IPS-15b (cell line): ENCODE data around the gene SMIM44.

Experiments
- H3K27me3 ChIP-seq: one replicate; pipeline ENCODE4 v1.6.1; 2013; ENCODE audit warnings: low read length; ENCODE audit not compliant: control insufficient read depth, insufficient read depth
- H3K36me3 ChIP-seq: one replicate; pipeline ENCODE4 v1.6.1; 2013; ENCODE audit warnings: low read length; ENCODE audit not compliant: control insufficient read depth, insufficient read depth
- H3K4me1 ChIP-seq: one replicate; pipeline ENCODE4 v1.6.1; 2013; ENCODE audit warnings: mild to moderate bottlenecking, low read length; ENCODE audit not compliant: control insufficient read depth, insufficient read depth
- H3K4me3 ChIP-seq: one replicate; pipeline ENCODE4 v1.5.1; 2013; ENCODE audit warnings: low read depth, low read length
- H3K9ac ChIP-seq: one replicate; pipeline ENCODE4 v1.6.1; 2013; ENCODE audit warnings: low read depth, mild to moderate bottlenecking, low read length
- H3K9me3 ChIP-seq: one replicate; pipeline ENCODE4 v1.6.1; 2013; ENCODE audit warnings: mild to moderate bottlenecking, low read length; ENCODE audit not compliant: control insufficient read depth, insufficient read depth

The SMIM44 gene

GRCh38 chr19:3433313-3433712 is 49.9 kb downstream of the SMIM44 start:
- Histone ChIP-seq H3K9me3 (no peaks in the 10 kb centered on the region), H3K4me1 (no peaks in the 10 kb centered on the region), H3K36me3 (no peaks in the 10 kb centered on the region), H3K27me3 (no peaks in the 10 kb centered on the region), H3K4me3 (no peak overlapping the region), H3K9ac (no peak overlapping the region)
